Activated CD4-positive, alpha-beta T cell treated with anti-CD3 and anti-CD28 coated beads, Interleukin-2, amount 10 ng/mL, durations not matched to agents 24 days and 14 days (primary cell): ENCODE data around the gene AHNAK2. TPM values are rescaled to one million over a fixed set of nuclear protein-coding genes. Genes with fewer than 3 reads are reported as not detected.
"Not testable (repeated sequence)": the region's sequence is repeated elsewhere in the genome, so short reads cannot be mapped to it uniquely, and the experiment has no call there.

Source experiments
- DNase-seq: peaks from one replicate; pipeline ENCODE4 v3.0.0; 2022
- H3K27ac Mint-ChIP-seq: one replicate; pipeline ENCODE4 v1.8.0; 2022; ENCODE audit warnings: mild to moderate bottlenecking, mixed read lengths
- H3K27me3 Mint-ChIP-seq: one replicate; pipeline ENCODE4 v1.8.0; 2022; ENCODE audit warnings: mixed read lengths
- H3K36me3 Mint-ChIP-seq: one replicate; pipeline ENCODE4 v1.8.0; 2022; ENCODE audit warnings: low read depth, mild to moderate bottlenecking, mixed read lengths
- H3K4me1 Mint-ChIP-seq: one replicate; pipeline ENCODE4 v1.8.0; 2021; ENCODE audit warnings: mixed read lengths
- H3K4me3 Mint-ChIP-seq: one replicate; pipeline ENCODE4 v1.8.0; 2022; ENCODE audit warnings: mild to moderate bottlenecking, moderate library complexity, mixed read lengths
- H3K9me3 Mint-ChIP-seq: one replicate; pipeline ENCODE4 v1.8.0; 2021; ENCODE audit warnings: mixed read lengths
- intact Hi-C: fragments of 100-400 bp; cut with micrococcal nuclease; formaldehyde crosslinking; loops from one replicate; pipeline ENCODE4 v1.15.1; 2023
- total RNA-seq: library from RNA; stranded (reverse); gene quantifications from 2 replicates; pipeline ENCODE4 v1.2.3, GENCODE V29; 2022

Gene AHNAK2
- total RNA-seq, 1 donor from 2014 or later, result 0.02 TPM

- H3K4me3 Mint-ChIP-seq, result no peak overlapping the region
- no peak for DNase-seq
- no peaks in the 10 kb centered on the region for H3K27me3 Mint-ChIP-seq
- H3K9me3 Mint-ChIP-seq, result peaks cover 3% of the 10 kb centered on the region
- intact Hi-C loops, result no loop called here
- H3K36me3 Mint-ChIP-seq, result no peaks in the 10 kb centered on the region
- no peak overlapping the region for H3K27ac Mint-ChIP-seq
- H3K4me1 Mint-ChIP-seq, result peaks cover 3% of the 10 kb centered on the region
Measured at GRCh38 chr14:104891664-104892530, 86.3 kb downstream of the AHNAK2 start.

GRCh38 chr14:104891121-104891551, 87.0 kb downstream of the AHNAK2 start:
- Mint-ChIP-seq H3K27ac (no peak overlapping the region), H3K4me3 (no peak overlapping the region), H3K36me3 (no peaks in the 10 kb centered on the region), H3K27me3 (no peaks in the 10 kb centered on the region), H3K4me1 (no peaks in the 10 kb centered on the region), H3K9me3 (peaks cover 3% of the 10 kb centered on the region)
- intact Hi-C loops, result no loop called here
- no peak for DNase-seq

GRCh38 chr14:104890292-104890691, 87.9 kb downstream of the AHNAK2 start:
- intact Hi-C loops, H3K36me3 Mint-ChIP-seq, H3K9me3 Mint-ChIP-seq, DNase-seq, H3K27ac Mint-ChIP-seq, H3K4me1 Mint-ChIP-seq, H3K4me3 Mint-ChIP-seq, H3K27me3 Mint-ChIP-seq: not testable (repeated sequence)

GRCh38 chr14:104889375-104889757, 88.8 kb downstream of the AHNAK2 start:
- intact Hi-C loops, result no loop called here
- H3K4me1 Mint-ChIP-seq, result no peaks in the 10 kb centered on the region

GRCh38 chr14:104888489-104889374, 89.4 kb downstream of the AHNAK2 start:
- intact Hi-C loops, result no loop called here
- no peaks in the 10 kb centered on the region for H3K36me3 Mint-ChIP-seq
- no peak for DNase-seq
- no peak overlapping the region for H3K27ac Mint-ChIP-seq
- no peak overlapping the region for H3K4me3 Mint-ChIP-seq
- no peaks in the 10 kb centered on the region for H3K27me3 Mint-ChIP-seq
- H3K9me3 Mint-ChIP-seq, result peaks cover 3% of the 10 kb centered on the region
- no peaks in the 10 kb centered on the region for H3K4me1 Mint-ChIP-seq

More at GRCh38 chr14:104889375-104889757, 88.8 kb downstream of the AHNAK2 start:
- no peaks in the 10 kb centered on the region for H3K27me3 Mint-ChIP-seq
- peaks cover 3% of the 10 kb centered on the region for H3K9me3 Mint-ChIP-seq
- no peak overlapping the region for H3K4me3 Mint-ChIP-seq
- no peak overlapping the region for H3K27ac Mint-ChIP-seq
- DNase-seq, result no peak
- H3K36me3 Mint-ChIP-seq, result no peaks in the 10 kb centered on the region

- intact Hi-C loops, result no loop called here
- H3K36me3 Mint-ChIP-seq, result no peaks in the 10 kb centered on the region
- DNase-seq, result no peak
- H3K4me3 Mint-ChIP-seq, result no peak overlapping the region
- no peaks in the 10 kb centered on the region for H3K4me1 Mint-ChIP-seq
- H3K9me3 Mint-ChIP-seq, result peaks cover 3% of the 10 kb centered on the region
- no peaks in the 10 kb centered on the region for H3K27me3 Mint-ChIP-seq
- H3K27ac Mint-ChIP-seq, result no peak overlapping the region
Measured at GRCh38 chr14:104887623-104888488, 90.3 kb downstream of the AHNAK2 start.

Other genes starting within 250 kb of the AHNAK2 start
- 117 and 123 TPM in 2 replicates for gene SIVA1, start 225.2 kb downstream of the AHNAK2 start, total RNA-seq
- gene AKT1, start 182.6 kb downstream of the AHNAK2 start, total RNA-seq, result 133 and 143 TPM in 2 replicates
- 4.9 and 5.5 TPM in 2 replicates for gene ZBTB42, start 177.3 kb downstream of the AHNAK2 start, total RNA-seq
- gene CEP170B, start 113.1 kb downstream of the AHNAK2 start, total RNA-seq, result 8.3 and 9.0 TPM in 2 replicates
- 0.07 and 0.21 TPM in 2 replicates for gene PLD4, start 53.5 kb downstream of the AHNAK2 start, total RNA-seq
- gene CLBA1, start 7.4 kb upstream of the AHNAK2 start, total RNA-seq, result 2.4 and 2.5 TPM in 2 replicates
- 64.6 and 66.3 TPM in 2 replicates for gene CDCA4, start 42.7 kb upstream of the AHNAK2 start, total RNA-seq
- 25.8 and 31.5 TPM in 2 replicates for gene GPR132, start 87.1 kb upstream of the AHNAK2 start, total RNA-seq
- gene JAG2, start 190.4 kb upstream of the AHNAK2 start, total RNA-seq, result 9.7 and 11.2 TPM in 2 replicates
- gene NUDT14, start 202.9 kb upstream of the AHNAK2 start, total RNA-seq, result 8.3 and 9.1 TPM in 2 replicates